Measurements from ENCODE around the gene LIG1.

LIG1 gene

GRCh38 chr19:48171710-48172109, 1.6 kb upstream of the LIG1 start:
- TF ChIP-seq POLR2AphosphoS5 (IDR thresholded peaks at IDR 0.05; ENCODE audit: low read depth, low read length) (no peak), FOXP2 (optimal IDR thresholded peaks at IDR 0.05; ENCODE audit: borderline replicate concordance, extremely low read depth, extremely low read length, insufficient read depth) (no peak), TAF1 (IDR thresholded peaks at IDR 0.05; ENCODE audit: borderline replicate concordance, insufficient read depth, low read length) (no peak), REST (IDR thresholded peaks at IDR 0.05; ENCODE audit: insufficient read depth in 1 of 2, low read depth in 2 of 2, low read length in 2 of 2) (no peak), SIN3A (IDR thresholded peaks at IDR 0.05; ENCODE audit: borderline replicate concordance, insufficient read depth, low read length) (no peak)

GRCh38 chr19:48170817-48171347, 738 bp upstream of the LIG1 start:
- TF ChIP-seq FOXP2 (optimal IDR thresholded peaks at IDR 0.05; ENCODE audit: borderline replicate concordance, extremely low read depth, extremely low read length, insufficient read depth) (no peak), SIN3A (IDR thresholded peaks at IDR 0.05; ENCODE audit: borderline replicate concordance, insufficient read depth, low read length) (no peak), REST (IDR thresholded peaks at IDR 0.05; ENCODE audit: insufficient read depth in 1 of 2, low read depth in 2 of 2, low read length in 2 of 2) (no peak), TAF1 (IDR thresholded peaks at IDR 0.05; ENCODE audit: borderline replicate concordance, insufficient read depth, low read length) (no peak), POLR2AphosphoS5 (IDR thresholded peaks at IDR 0.05; ENCODE audit: low read depth, low read length) (no peak)

- TF ChIP-seq SIN3A (IDR thresholded peaks at IDR 0.05; ENCODE audit: borderline replicate concordance, insufficient read depth, low read length) (no peak), POLR2AphosphoS5 (IDR thresholded peaks at IDR 0.05; ENCODE audit: low read depth, low read length) (no peak), TAF1 (IDR thresholded peaks at IDR 0.05; ENCODE audit: borderline replicate concordance, insufficient read depth, low read length) (no peak), FOXP2 (optimal IDR thresholded peaks at IDR 0.05; ENCODE audit: borderline replicate concordance, extremely low read depth, extremely low read length, insufficient read depth) (no peak), REST (IDR thresholded peaks at IDR 0.05; ENCODE audit: insufficient read depth in 1 of 2, low read depth in 2 of 2, low read length in 2 of 2) (no peak)
Measured at GRCh38 chr19:48169578-48169938, 586 bp downstream of the LIG1 start.

GRCh38 chr19:48168689-48169088, 1.5 kb downstream of the LIG1 start:
- TF ChIP-seq FOXP2 (optimal IDR thresholded peaks at IDR 0.05; ENCODE audit: borderline replicate concordance, extremely low read depth, extremely low read length, insufficient read depth): no peak
- TF ChIP-seq TAF1 (IDR thresholded peaks at IDR 0.05; ENCODE audit: borderline replicate concordance, insufficient read depth, low read length): no peak
- no peak for TF ChIP-seq POLR2AphosphoS5 (IDR thresholded peaks at IDR 0.05; ENCODE audit: low read depth, low read length)

- TF ChIP-seq TAF1 (IDR thresholded peaks at IDR 0.05; ENCODE audit: borderline replicate concordance, insufficient read depth, low read length) (no peak), POLR2AphosphoS5 (IDR thresholded peaks at IDR 0.05; ENCODE audit: low read depth, low read length) (no peak), SIN3A (IDR thresholded peaks at IDR 0.05; ENCODE audit: borderline replicate concordance, insufficient read depth, low read length) (no peak), FOXP2 (optimal IDR thresholded peaks at IDR 0.05; ENCODE audit: borderline replicate concordance, extremely low read depth, extremely low read length, insufficient read depth) (no peak), REST (IDR thresholded peaks at IDR 0.05; ENCODE audit: insufficient read depth in 1 of 2, low read depth in 2 of 2, low read length in 2 of 2) (no peak)
Measured at GRCh38 chr19:48158210-48158790, 11.8 kb downstream of the LIG1 start.

Data from PFSK-1 (cell line).